ENCODE data around the gene FGF6. TPM values are rescaled to one million over a fixed set of nuclear protein-coding genes. Genes with fewer than 3 reads are reported as not detected.
"Not testable (repeated sequence)": the region's sequence is repeated elsewhere in the genome, so short reads cannot be mapped to it uniquely, and the experiment has no call there.

The FGF6 gene
- total RNA-seq, 1 experiment from 2014 or later: not detected

- H3K79me2 ChIP-seq (ENCODE audit: low read depth): no peaks in the 10 kb centered on the region
- DNase-seq: no peak
- H2AFZ ChIP-seq: no peak overlapping the region
- TF ChIP-seq CTCF (conservative IDR thresholded peaks at IDR 0.05) (no peak), EZH2 (IDR thresholded peaks at IDR 0.05; ENCODE audit: low read depth) (no peak)
- H3K4me1 ChIP-seq (replicated peaks; ENCODE audit: insufficient read depth): no peaks in the 10 kb centered on the region
- BruUV-seq (replicated peaks): no TSS peak
- intact Hi-C loops (cut with micrococcal nuclease; ENCODE audit: unreplicated experiment): no loop called here
- ChIA-PET POLR2A (ENCODE audit: unreplicated experiment) (no interaction called here), CTCF (no interaction called here)
- no peak overlapping the region for H3K4me3 ChIP-seq
- no peak overlapping the region for H3K4me2 ChIP-seq
- H3K36me3 ChIP-seq (ENCODE audit: low read depth): no peaks in the 10 kb centered on the region
- H3F3A ChIP-seq (ENCODE audit: insufficient read depth, low read depth): no peaks in the 10 kb centered on the region
- no peaks in the 10 kb centered on the region for H4K20me1 ChIP-seq (ENCODE audit: insufficient read depth)
- H3K27ac ChIP-seq: no peak overlapping the region
- H3K9me2 ChIP-seq (ENCODE audit: insufficient read depth): no peaks in the 10 kb centered on the region
- peaks cover 94% of the 10 kb centered on the region for H3K27me3 ChIP-seq (ENCODE audit: insufficient read depth, low read depth)
- H3K9me3 ChIP-seq (ENCODE audit: insufficient read depth, low read depth): no peaks in the 10 kb centered on the region; the same call in 1 of the 2 replicates
Measured at GRCh38 chr12:4407136-4407535, 38.5 kb downstream of the FGF6 start.

DNA sequence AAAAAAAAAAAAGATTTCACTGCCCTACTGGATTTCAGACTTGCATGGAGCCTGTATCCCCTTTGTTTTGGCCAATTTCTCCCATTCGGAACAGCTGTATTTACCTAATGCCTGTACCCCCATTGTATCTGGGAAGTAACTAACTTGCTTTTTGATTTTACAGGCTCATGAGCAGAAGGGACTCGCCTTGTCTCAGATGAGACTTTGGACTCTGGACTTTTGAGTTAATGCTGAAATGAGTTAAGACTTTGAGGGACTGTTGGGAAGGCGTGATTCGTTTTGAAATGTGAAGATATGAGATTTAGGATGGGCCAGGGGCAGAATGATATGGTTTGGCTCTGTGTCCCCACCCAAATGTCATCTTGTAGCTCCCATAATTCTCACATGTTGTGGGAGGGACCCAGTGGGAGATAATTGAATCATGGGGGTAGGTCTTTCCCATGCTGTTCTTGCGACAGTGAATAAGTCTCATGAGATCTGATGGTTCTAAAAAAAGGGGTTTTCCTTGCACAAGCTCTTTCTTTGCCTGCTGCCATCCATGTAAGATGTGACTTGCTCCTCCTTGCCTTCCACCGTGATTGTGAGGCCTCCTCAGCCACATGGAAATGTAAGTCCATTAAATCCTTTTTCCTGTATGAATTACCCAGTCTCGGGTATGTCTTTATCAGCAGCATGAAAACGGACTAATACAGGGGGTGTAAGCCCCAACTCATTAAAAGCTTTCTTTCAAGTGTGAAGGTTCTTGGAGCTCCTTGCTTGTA lies 40.6 kb downstream of the FGF6 start:
- H3K4me3 ChIP-seq; H4K20me1 ChIP-seq (ENCODE audit: insufficient read depth); BruUV-seq (replicated peaks); H3K4me1 ChIP-seq (replicated peaks; ENCODE audit: insufficient read depth); H3K4me2 ChIP-seq; H3K27ac ChIP-seq; H3K79me2 ChIP-seq (ENCODE audit: low read depth); H2AFZ ChIP-seq; H3K36me3 ChIP-seq (ENCODE audit: low read depth); DNase-seq; H3K9me3 ChIP-seq (ENCODE audit: insufficient read depth, low read depth); intact Hi-C loops (cut with micrococcal nuclease; ENCODE audit: unreplicated experiment); H3K9me2 ChIP-seq (ENCODE audit: insufficient read depth); H3F3A ChIP-seq (ENCODE audit: insufficient read depth, low read depth); POLR2A ChIA-PET (ENCODE audit: unreplicated experiment): not testable (repeated sequence)
- CTCF ChIA-PET: interaction anchor here (0.5 kb wide), 1 partner anchor 8 kb away, joined by 14 read pairs; no protein-coding TSS in a partner anchor
- peaks cover 92% of the 10 kb centered on the region for H3K27me3 ChIP-seq (ENCODE audit: insufficient read depth, low read depth)

DNA sequence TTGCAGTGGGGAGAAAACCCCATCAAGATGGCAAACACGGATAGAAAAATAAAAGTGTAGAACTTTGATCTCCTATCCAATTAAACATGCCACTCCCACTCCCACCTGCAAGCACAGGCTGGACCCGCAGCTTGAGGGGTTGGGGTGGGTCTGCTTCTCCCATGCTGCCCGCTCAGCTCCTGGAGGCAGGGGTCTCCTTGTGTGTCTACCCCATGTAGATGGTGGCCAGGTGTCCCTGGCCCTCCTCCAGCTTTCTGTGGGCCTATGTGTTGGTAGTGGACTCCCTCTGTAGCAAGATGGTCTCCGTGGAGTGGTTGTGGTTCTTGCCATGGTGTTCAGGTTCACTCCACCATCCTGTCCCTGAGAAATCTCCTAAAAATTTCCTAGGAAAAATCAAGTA lies 42.6 kb downstream of the FGF6 start:
- TF ChIP-seq CTCF (conservative IDR thresholded peaks at IDR 0.05) (no peak), EZH2 (IDR thresholded peaks at IDR 0.05; ENCODE audit: low read depth) (no peak)
- CTCF ChIA-PET: no interaction called here

More for the DNA sequence above, 42.6 kb downstream of the FGF6 start:
- Histone ChIP-seq H4K20me1 (ENCODE audit: insufficient read depth) (0 out of 2 replicates have a peak, but pooled peaks cover 8% of the 10 kb centered on the region), H3K9me2 (ENCODE audit: insufficient read depth) (no peaks in the 10 kb centered on the region), H3K4me2 (no peak overlapping the region), H3K27me3 (ENCODE audit: insufficient read depth, low read depth) (peaks cover 88% of the 10 kb centered on the region), H3K27ac (no peak overlapping the region), H3K4me1 (replicated peaks; ENCODE audit: insufficient read depth) (no peaks in the 10 kb centered on the region), H3K36me3 (ENCODE audit: low read depth) (no peaks in the 10 kb centered on the region), H2AFZ (no peak overlapping the region), H3F3A (ENCODE audit: insufficient read depth, low read depth) (no peaks in the 10 kb centered on the region), H3K4me3 (no peak overlapping the region), H3K9me3 (ENCODE audit: insufficient read depth, low read depth) (no peaks in the 10 kb centered on the region; the same call in 1 of the 2 replicates), H3K79me2 (ENCODE audit: low read depth) (no peaks in the 10 kb centered on the region)
- POLR2A ChIA-PET (ENCODE audit: unreplicated experiment): no interaction called here
- DNase-seq: no peak
- intact Hi-C loops (cut with micrococcal nuclease; ENCODE audit: unreplicated experiment): no loop called here
- no TSS peak for BruUV-seq (replicated peaks)
